Suppressor macrophage (primary cell): ENCODE data around the gene SUSD1.
"Not testable (repeated sequence)": the region's sequence is repeated elsewhere in the genome, so short reads cannot be mapped to it uniquely, and the experiment has no call there.

ENCODE experiments used
- DNase-seq, 4 experiments: peaks; one replicate each; pipeline ENCODE4 v3.0.0-alpha.2; 2020 to 2022

Gene SUSD1

GRCh38 chr9:112094948-112095681, 80.0 kb downstream of the SUSD1 start:
- no peak for DNase-seq

GRCh38 chr9:112094241-112094640, 80.9 kb downstream of the SUSD1 start:
- no peak for DNase-seq

- no peak for DNase-seq
These were observed 81.3 kb downstream of the SUSD1 start for GRCh38 chr9:112093870-112094216.

- DNase-seq, result no peak
These were observed 81.8 kb downstream of the SUSD1 start for GRCh38 chr9:112093147-112093869.

- DNase-seq, result no peak
These were observed 83.3 kb downstream of the SUSD1 start for GRCh38 chr9:112091810-112092209.

GRCh38 chr9:112087506-112087905, 87.6 kb downstream of the SUSD1 start:
- no peak for DNase-seq

- peak in 2 of 4 experiments; percentile 40 to 52 for DNase-seq
These were observed 88.5 kb downstream of the SUSD1 start for GRCh38 chr9:112086627-112087026.

- no peak for DNase-seq
These were observed 90.2 kb downstream of the SUSD1 start for GRCh38 chr9:112084907-112085306.

GRCh38 chr9:112084334-112084733, 90.8 kb downstream of the SUSD1 start:
- no peak for DNase-seq

- DNase-seq, result no peak
These were observed 93.0 kb downstream of the SUSD1 start for GRCh38 chr9:112081918-112082729.

GRCh38 chr9:112080831-112081542, 94.1 kb downstream of the SUSD1 start:
- no peak for DNase-seq

GRCh38 chr9:112078432-112078831, 96.7 kb downstream of the SUSD1 start:
- peak in 2 of 4 experiments; percentile 27 to 37 for DNase-seq

GRCh38 chr9:112076814-112077213, 98.3 kb downstream of the SUSD1 start:
- DNase-seq, result peak in 2 of 4 experiments; percentile 35 to 38

- DNase-seq, result no peak
These were observed 100.1 kb downstream of the SUSD1 start for GRCh38 chr9:112075009-112075378.

- DNase-seq, result peak; percentile 83 to 91 (median 88)
These were observed 100.7 kb downstream of the SUSD1 start for GRCh38 chr9:112074250-112075008.

GRCh38 chr9:112073639-112074173, 101.4 kb downstream of the SUSD1 start:
- DNase-seq, result not testable (repeated sequence)

- DNase-seq, result peak; percentile 57 to 81 (median 70)
These were observed 102.1 kb downstream of the SUSD1 start for GRCh38 chr9:112072721-112073638.

- DNase-seq, result peak; percentile 83 to 96 (median 90)
These were observed 105.6 kb downstream of the SUSD1 start for GRCh38 chr9:112069318-112070169.
